AG08396 (cell line): ENCODE data around the gene FGGY.
A peak's percentile ranks its signal among the peaks of the same experiment; 100 is the strongest.

Source experiments
- DNase-seq: peaks from one replicate; pipeline ENCODE4 v3.0.0; 2012; ENCODE audit warnings: low spot score, mixed read lengths

Gene FGGY

GRCh38 chr1:59768792-59769735 lies 472.2 kb downstream of the FGGY start:
- no peak for DNase-seq

- no peak for DNase-seq
Observed at GRCh38 chr1:59769736-59770095, 472.8 kb downstream of the FGGY start.

GRCh38 chr1:59771361-59771760 lies 474.5 kb downstream of the FGGY start:
- DNase-seq, result no peak

- DNase-seq, result no peak
Observed at GRCh38 chr1:59775480-59775879, 478.6 kb downstream of the FGGY start.

GRCh38 chr1:59776960-59777852 lies 480.3 kb downstream of the FGGY start:
- peak; percentile 28 for DNase-seq

GRCh38 chr1:59779949-59780348 lies 483.1 kb downstream of the FGGY start:
- DNase-seq, result no peak

GRCh38 chr1:59788825-59789224 lies 491.9 kb downstream of the FGGY start:
- no peak for DNase-seq

GRCh38 chr1:59798600-59798999 lies 501.7 kb downstream of the FGGY start:
- DNase-seq, result no peak

- DNase-seq, result no peak
Observed at GRCh38 chr1:59803458-59804038, 506.7 kb downstream of the FGGY start.

- no peak for DNase-seq
Observed at GRCh38 chr1:59804301-59804700, 507.4 kb downstream of the FGGY start.

- no peak for DNase-seq
Observed at GRCh38 chr1:59805554-59805953, 508.7 kb downstream of the FGGY start.
